NCI-H82 treated with DMSO at 0.1 percent for 48 hours (cell line): ENCODE data around the gene TTC21B.
A peak's percentile ranks its signal among the peaks of the same experiment; 100 is the strongest.
"Not testable (repeated sequence)": the region's sequence is repeated elsewhere in the genome, so short reads cannot be mapped to it uniquely, and the experiment has no call there.

ENCODE experiments used
- DNase-seq: peaks from one replicate; lab custom pipeline; 2025; ENCODE audit not compliant: unreplicated experiment; lab: John Stamatoyannopoulos, UW

Gene TTC21B

DNA sequence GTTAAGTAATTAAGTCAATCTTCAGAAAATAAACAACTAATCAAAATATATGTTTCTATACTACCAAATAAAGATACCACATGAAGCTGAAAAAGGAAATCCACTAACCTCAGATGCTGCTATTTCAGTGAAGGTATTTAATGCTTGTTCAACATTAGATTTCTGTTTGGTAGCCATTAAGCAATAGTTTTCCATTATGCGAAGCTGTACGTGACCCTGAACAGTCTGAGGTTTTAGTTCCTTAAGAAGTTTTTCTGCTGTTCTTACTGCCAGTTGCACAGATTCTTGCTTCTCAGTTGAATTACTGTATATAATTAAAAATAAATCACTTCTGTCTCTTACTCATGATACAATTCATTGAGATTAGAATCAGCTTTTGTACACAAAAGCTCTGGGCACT lies 65.4 kb downstream of the TTC21B start:
- no peak for DNase-seq

DNA sequence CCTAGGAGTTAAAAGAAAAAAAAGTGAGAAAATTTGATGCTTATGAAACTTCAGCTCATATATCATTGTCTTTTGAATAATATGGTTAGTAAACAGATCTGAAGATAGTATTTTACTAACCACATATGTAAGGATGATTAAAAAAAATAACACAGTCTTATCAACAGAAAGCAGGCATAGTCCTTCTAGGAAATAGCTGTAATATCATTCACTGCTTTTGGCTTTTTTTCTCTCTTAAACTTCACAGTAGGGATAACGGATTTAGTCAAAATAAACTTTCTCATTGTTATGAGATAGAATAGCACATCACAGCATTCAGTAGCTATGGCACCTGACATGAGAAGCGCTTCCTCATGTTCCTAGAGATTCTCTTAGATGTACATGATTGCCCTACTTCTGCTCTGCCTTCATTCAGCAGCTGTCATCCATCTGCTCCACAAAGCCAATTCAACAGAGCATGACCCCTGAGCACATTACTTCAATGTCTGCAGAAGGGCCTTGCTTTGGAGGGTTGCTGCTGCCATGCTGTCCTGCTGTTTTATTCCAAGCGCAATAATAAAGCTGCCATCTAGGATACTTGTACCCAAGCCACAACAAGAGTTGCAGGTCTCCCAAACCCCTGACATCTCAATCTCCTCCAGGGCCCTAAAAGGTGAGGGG lies 67.0 kb downstream of the TTC21B start:
- DNase-seq: peak; percentile 48

DNA sequence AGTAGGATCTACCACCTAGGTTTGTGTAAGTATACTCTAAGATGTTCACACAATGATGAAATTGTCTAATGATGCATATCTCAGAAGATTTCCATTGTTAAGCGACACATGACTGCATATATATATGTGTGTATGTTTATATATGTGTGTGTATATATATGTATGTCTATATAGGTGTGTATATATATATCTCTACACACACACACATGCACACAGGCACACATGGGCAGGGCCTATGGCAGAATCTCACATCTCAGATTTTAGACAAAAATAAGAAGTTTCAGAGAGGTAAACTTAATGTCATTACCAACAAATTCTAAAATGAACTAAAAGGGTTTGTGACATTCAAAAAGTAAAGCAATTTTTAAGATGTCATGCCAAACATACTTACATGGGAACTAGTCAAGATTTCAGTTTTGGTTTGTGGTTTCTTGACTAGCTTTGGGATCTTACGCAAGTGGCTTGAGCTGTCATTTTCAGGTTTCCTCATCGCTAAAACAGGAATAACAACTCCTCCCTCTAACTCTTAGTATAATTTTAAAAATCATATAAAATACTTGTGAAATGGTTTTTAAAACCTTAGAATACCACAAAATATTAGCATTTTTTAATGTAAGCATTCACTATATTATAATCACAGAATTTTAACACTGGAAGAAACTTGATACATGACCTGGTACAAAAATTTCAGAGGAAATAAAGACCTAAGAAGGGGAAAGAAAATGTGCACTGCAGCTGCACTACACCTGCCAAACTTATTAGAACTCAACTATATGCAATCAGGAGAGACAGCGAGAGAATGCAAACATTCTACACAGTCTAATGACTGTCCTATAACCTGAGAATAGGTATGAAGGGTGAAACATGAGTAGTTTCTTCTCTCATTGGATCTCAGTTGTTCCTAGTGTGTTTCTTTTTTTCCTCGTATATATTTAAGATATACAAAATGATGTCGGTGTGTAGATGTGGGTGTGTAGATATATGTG lies 75.7 kb downstream of the TTC21B start:
- no peak for DNase-seq

DNA sequence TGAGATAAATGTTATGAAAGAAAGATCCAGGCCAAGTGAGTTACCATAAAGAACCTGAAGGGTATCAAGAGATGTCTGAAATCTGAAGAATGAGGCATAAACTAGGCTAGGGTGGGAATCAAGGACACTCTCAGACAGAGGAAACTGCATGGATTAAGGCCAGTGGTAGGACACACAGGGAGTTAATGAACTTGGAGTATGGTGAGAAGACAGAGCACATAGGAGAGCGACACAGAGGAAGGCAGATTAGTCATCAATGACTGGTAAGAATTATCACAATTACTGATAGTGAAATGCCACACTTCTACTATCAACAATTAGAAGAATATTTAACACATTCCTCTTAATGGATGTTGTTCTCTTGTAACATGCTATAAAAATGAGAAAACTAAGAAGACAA lies 76.9 kb downstream of the TTC21B start:
- no peak for DNase-seq

DNA sequence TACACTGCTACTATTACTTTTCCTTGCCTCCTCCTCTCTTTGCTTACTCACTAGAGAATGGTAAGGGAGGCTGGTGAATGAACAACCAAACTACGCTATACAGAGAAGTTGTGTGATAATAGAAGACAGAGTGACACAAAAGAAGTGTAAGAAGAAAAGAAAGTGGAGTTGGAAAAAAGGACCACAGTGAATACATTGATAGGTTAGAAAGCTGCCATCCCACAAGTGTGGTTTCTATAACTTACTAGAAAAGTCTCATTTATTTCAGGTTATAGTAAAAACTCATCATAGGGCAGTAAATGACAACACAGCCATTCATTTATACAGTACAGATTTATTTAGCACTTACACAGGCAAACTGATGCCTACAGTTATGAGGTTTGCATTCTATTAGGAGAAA lies 77.3 kb downstream of the TTC21B start:
- DNase-seq: no peak

DNA sequence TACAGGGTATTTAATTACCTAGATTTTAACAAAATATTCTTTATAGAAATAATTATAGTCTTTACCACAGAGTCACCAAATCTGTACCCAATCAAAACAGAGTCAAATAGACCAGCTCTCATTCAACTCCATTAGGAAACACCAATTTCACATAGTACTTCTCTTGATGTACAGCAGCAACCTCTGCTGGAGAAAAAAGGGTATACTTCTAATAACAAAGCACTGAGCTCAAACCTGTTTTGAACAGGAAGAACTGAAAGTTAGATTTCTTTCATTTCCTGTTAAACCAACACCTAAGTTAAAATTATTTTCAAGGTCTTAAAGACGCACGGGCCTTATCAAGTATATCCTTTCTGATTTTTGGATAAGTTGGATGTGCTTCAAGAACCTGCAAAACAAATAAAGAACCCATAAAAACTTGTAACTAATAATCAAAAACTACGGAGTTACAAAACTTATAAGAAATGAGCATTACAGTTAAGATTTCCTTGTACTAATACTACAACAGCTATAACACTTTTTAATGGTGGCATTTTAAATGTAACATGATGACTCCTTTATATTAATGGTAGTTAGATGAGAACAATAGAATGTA lies 79.0 kb downstream of the TTC21B start:
- DNase-seq: peak; percentile 54

DNA sequence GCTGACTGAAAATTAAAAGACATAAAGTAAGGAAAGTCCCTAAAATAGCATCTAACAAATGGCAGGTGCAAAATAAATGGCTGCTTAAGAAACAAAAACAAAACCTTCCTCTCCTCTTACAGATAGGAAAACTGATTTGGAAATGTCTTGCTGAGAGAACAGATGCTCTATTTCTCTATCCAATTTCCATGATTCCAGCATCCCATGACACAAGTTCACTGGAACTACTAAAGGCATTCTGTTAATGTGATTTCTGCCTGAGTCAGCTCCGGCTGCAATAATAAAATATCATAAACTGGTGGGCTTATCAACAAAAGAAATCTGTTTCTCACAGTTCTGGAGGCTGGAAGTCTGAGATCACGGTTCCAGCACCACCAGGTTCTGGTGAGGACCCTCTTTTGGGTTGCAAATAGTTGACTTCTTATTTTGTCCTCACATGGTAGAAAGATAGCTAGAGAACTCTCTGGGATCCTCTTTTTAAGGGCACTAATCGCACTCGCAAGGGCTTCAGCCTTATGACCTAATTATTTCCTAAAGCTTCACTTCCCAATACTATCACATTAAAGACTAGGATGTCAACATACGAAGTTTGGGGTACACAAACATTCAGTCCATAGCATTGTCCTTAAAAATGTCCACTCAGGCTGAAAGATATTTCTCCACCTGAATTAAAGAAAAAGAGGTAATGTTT lies 81.3 kb downstream of the TTC21B start:
- DNase-seq: no peak

DNA sequence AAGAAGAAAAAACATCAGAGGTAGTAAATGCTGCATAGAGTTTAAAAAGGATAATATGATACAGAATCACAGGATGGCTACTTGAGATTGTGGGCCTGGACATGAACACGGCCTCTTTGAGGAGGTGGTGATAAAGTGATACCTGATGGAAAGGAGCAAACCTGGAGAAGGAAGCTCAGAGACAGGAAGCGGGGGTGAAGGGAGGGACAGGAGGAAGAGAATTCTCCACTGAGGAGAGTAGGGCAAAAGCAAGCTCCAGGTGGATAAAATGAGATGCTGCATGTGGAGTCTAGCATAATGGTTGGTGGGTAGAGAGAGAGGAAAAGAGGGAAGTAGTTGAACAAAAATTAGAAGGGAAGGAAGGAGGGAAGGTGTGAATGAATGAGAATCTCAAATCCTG lies 82.6 kb downstream of the TTC21B start:
- DNase-seq: no peak

DNA sequence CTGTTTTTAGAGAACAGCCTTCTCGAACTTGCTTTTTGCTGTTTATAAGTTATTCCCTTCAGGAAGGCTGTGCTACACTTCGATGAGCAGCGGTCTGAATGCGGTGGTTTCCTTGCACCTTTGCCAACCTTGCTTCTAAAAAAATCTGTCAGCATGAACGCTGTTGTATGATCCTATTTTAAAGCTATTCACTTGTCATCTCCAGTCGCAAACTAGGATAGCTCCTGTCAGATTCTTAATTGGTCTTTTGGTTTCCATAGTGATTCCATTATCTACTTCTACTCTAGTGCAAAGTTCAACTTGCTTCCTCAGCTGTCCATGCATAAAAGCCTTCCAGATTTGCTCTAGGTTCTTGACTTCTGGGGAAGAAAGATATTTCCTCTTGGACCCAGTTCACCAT lies 83.2 kb downstream of the TTC21B start:
- no peak for DNase-seq

DNA sequence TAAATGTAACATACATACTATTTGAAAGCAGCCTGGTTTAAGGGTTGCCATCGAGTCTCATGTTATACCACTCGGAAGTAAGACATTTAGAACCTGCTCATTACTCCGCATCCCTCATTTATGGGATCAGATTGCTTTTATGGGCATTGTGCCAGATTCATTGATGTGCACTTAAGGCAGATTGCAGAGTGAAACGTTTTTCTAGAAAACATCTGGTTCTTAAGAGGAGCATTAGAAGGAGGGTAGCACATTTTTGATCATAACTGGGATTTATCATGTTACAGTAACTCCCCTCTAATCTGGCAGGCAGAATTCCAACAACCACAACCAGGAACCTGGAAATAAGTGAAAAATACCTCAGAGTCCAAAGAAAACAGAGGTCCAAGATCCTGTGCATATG lies 85.4 kb downstream of the TTC21B start:
- peak; percentile 23 for DNase-seq

DNA sequence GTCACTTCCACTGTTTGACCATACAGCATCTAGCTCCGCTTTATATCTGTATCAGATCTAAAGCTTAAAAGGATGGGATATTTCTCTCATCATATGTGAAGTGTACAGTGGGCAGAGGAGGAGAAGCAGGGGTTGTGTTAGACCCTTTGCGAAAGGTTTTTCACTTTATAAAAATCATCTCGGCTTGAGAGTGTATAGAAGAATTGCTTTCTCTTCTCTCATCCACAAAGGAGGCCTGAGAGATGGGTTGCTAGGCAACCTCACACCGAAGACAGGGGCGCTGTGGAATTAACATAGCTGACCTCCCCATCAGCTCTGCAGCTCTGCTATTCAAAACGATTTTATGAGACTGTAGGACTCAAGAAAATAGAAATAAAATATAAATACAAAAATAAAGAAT lies 89.3 kb downstream of the TTC21B start:
- no peak for DNase-seq

DNA sequence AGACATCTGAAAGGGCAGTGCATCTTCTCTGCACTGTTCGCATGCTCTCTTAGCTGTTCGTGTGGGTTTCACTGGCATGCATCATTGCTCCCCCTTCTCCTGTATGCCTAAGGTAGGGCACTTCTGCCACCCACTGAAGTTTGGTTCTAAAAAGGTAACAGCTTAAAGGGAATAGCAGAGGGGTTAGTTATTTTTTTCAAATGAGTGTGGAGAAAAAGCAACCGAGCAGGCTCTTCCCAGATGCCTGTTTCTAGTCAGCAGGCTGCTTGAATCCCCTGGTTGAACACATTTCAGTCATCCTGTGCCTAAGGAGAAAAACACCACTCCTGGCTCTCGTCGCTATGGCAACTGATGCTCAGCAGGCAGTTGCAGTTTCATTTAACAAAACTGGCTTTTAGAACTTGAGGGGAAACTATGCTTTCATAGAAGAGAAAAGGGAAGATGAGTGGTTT lies 89.7 kb downstream of the TTC21B start:
- no peak for DNase-seq

DNA sequence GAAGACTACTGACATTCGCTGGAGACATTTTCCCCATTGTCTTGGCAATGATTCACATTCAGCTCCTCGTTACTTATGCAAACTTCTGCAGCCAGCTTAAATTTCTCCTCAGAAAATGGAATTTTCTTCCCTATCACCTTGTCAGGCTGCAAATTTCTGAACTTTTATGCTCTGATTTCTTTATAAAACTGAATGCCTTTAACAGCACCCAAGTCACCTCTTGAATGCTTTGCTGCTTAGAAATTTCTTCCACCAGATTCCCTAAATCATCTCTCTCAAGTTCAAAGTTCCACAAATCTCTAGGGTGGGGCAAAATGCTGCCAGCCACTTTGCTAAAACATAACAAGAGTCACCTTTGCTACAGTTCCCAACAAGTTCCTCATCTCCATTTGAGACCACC lies 92.5 kb downstream of the TTC21B start:
- DNase-seq: not testable (repeated sequence)

DNA sequence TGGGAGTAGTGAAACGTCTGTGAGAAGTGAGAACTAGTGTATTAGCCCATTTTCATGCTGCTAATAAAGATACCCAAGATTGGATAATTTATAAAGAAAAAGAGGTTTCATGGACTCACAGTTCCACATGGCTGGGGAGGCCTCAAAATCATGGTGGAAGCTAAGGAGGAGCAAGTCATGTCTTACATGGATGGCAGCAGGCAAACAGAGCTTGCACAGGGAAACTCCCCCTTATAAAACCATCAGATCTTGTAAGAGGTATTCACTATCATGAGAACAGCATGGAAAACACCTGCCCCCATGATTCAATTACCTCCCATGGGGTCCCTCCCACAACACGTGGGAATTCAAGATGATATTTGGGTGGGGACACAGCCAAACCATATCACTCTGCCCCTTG lies 93.9 kb downstream of the TTC21B start:
- DNase-seq: not testable (repeated sequence)

DNA sequence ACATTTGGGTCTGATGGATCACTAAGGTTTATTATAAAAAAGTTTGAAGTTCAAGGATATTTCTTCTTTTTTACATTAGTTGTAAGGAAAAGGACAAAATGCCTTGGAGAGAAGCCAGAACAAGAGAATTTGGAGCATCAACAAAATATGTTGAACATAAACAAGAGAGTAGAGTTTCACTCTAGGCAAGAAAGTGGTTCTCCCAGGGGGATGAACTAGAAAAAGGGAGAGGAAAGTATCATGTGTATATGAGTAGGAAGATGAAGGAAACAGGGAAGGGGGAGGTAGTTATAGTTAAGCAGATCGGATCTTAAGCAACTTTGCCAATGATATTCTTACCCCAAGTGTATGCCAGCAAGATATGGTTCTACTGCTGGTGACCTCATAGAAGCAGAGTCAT lies 95.7 kb downstream of the TTC21B start:
- DNase-seq: no peak

DNA sequence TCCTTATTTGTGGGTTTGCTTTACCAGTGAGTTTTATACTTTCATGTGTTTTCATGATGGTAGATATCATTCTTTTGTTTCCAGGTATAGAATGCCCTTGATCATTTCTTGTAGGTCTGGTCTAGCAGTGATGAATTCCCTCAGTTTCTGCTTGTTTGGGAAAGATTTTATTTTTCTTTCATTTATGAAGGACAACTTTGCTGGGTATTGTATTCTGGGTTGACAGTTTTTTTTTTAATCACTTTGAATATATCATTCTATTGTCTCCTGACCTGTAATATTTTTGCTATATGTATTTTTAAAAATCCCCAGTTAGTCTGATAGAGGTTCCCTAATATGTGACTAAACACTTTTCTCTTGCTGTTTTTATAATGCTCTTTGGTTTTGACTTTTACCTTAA lies 101.2 kb downstream of the TTC21B start:
- DNase-seq: no peak

DNA sequence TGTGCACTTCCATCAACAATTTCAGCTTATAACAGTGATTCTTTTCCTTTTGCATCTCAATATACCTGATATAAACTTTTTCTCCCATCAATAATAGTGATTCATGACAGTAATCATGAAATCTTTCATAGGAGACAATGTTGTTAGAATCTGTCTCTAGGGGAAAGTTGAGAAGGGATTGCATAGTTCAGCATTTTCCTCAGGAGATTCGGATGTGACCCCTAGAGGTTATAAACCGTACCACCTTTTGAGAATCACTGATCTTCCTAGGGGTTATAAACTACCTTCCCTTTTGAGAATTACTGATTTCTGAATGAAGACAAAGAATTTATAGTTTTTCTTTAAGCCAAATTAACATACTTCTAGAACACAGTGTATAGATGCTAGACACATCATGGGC lies 106.6 kb downstream of the TTC21B start:
- no peak for DNase-seq

DNA sequence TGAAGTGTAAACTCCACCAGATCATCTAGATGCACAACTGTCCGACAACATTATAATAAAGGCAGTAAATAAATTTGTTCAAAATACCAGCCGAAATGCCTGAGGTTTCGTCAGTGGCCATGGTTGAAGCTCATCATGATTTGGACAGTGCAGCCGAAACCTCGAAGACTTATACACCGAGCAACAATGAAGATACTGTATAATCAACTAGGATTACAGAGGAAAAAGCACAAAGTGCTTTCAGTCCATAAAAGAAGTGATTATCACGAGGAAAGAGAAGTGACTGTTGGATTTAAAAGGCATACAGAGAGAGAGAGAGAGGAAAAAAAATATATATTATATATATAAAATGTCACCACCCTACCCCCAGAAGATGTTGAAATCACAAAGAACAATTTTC lies 107.5 kb downstream of the TTC21B start:
- no peak for DNase-seq

DNA sequence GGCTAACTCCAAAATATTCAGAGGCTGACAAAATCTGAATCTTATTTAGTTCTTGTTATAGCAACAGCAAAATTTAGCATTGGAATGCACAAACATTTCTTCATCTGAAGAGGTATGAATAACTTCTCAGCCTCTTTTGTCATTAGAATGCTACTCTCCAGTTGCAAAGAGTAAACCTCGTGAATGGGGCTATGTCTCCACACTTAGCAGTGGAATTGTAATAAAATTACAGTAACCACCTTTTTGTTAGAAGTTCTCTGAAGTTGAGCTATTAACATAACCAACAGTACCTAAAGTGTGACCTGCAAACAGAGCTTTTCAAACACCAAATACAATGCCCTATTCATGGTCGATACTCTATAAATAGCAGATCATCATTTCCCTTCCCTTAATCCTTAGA lies 109.4 kb downstream of the TTC21B start:
- no peak for DNase-seq

DNA sequence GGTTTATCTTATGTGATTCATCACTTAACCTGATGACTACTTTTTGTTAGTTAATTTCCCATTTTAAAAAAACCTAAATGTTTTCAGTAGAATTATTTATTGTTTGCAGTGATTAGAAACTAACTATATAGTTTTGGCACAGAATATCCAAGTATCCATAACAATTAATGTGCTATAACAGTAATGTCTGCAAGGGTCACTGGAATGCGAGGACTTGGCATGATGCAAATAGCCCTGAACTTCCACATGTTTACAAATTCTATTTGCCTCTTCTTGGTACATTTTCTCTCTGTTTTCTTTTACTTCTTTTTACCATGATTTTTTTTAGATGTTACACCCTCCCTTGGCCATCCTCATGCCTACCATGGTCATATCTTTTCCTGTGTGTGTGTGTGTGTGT lies 110.2 kb downstream of the TTC21B start:
- DNase-seq: peak; percentile 49

DNA sequence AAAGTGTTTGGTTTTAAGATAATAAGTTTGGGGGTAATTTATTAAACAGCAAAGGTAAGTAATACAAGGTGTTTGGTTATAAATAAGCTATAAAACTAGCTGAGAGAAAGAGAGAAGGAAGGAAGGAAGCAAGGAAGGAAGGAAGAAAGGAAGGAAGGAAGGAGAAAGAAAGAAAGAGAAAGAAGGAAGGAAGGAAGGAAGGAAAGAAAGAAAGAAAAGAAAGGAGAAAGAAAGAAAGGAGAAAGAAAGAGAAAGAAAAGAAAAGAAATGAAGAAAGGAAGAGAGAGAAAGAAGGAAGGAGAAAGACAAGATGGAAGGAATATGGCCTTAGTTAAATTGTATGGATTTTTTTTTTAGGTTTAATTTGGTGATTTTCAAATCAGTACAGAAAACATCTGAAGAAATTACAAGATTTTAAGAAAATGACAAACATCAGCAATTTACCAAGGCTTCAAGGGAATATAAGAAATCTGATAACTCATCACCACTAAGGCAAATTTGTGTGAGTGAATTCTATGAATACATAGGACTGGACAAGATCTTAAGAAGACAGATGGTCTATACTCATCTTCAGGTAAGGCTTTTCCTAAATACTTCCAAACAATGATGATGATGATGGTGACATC lies 113.1 kb downstream of the TTC21B start:
- no peak for DNase-seq
